SJCRH30 (cell line): ENCODE data around the gene PKIB. TPM values are rescaled to one million over a fixed set of nuclear protein-coding genes. Genes with fewer than 3 reads are reported as not detected.

ENCODE experiments used
- DNase-seq, 2 experiments: peaks; one replicate each; pipeline ENCODE4 v3.0.0-alpha.2; 2015 to 2020
- H3K27ac ChIP-seq: fragments of 250-450 bp; sonication (Bioruptor Pico); 2 replicates; pipeline ENCODE4 v1.5.1; 2020; ENCODE audit warnings: mild to moderate bottlenecking, moderate library complexity
- H3K27me3 ChIP-seq: fragments of 250-450 bp; sonication (Bioruptor Pico); 2 replicates; pipeline ENCODE4 v1.5.1; 2020; ENCODE audit warnings: mild to moderate bottlenecking, moderate library complexity
- H3K36me3 ChIP-seq: fragments of 250-450 bp; sonication (Bioruptor Pico); 2 replicates; pipeline ENCODE4 v1.5.1; 2020; ENCODE audit warnings: mild to moderate bottlenecking, moderate library complexity
- H3K4me1 ChIP-seq: fragments of 250-450 bp; sonication (Bioruptor Pico); 2 replicates; pipeline ENCODE4 v1.5.1; 2020; ENCODE audit warnings: mild to moderate bottlenecking, moderate library complexity
- H3K4me3 ChIP-seq: fragments of 250-450 bp; sonication (Bioruptor Pico); 2 replicates; pipeline ENCODE4 v1.5.1; 2020; ENCODE audit warnings: mild to moderate bottlenecking, moderate library complexity
- H3K9me3 ChIP-seq: fragments of 250-450 bp; sonication (Bioruptor Pico); replicated peaks from 2 replicates; pipeline ENCODE4 v1.5.1; 2020; ENCODE audit warnings: mild to moderate bottlenecking, moderate library complexity
- total RNA-seq: library from RNA; depleted of rRNA; stranded (reverse); fragments of >200 nt; shearing (Covaris generic); gene quantifications from 2 replicates; pipeline ENCODE4 v1.2.3, GENCODE V29; 2014; rRNA removed

Gene PKIB
- total RNA-seq, 1 experiment from 2014 or later: 10.0 TPM

DNA sequence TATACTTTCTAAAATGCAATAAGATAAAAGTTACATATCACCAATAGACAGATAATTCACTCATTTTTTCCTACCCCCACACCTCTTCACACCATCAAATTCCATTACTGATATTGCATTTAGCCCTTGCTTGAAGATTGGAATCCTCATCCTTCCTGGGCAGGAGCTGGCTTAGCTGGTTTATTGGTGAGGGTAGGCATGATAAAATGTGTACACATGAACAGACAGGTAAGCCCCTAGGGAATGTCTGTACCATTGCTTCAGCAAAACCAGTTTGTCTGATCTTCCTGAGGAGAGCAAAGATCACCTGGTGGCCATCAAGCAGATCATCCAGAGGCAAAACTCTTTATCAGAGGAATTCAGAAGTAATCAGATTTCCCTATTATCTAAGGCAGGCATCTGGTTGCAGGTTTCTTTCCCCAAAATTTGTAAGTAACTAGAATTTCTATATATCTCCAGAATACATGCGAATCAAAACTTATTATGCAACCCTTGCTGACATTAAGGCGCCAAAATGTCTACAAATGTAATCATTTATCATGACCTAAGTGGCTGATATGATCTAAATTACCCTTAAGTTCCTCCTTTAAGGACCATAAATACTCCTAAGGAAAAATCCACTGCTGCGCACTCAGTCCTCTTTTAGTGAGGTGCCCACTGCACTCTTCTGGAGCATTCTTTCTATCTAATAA lies 162.7 kb downstream of the PKIB start:
- Histone ChIP-seq H3K27me3 (no peaks in the 10 kb centered on the region), H3K27ac (no peak overlapping the region), H3K36me3 (no peaks in the 10 kb centered on the region), H3K4me3 (no peak overlapping the region), H3K4me1 (no peaks in the 10 kb centered on the region), H3K9me3 (no peaks in the 10 kb centered on the region)
- no peak for DNase-seq

Other genes starting within 250 kb of the PKIB start
- gene HSF2, start 210.8 kb upstream of the PKIB start, total RNA-seq: 48.8 and 49.6 TPM in 2 replicates
- gene SERINC1, start 138.6 kb upstream of the PKIB start, total RNA-seq: 76.7 and 79.5 TPM in 2 replicates
- gene FABP7, start 169.3 kb downstream of the PKIB start, total RNA-seq: 1.6 and 1.7 TPM in 2 replicates
- 22.8 and 27.8 TPM in 2 replicates for gene SMPDL3A, start 178.9 kb downstream of the PKIB start, total RNA-seq